HepG2 (cell line): ENCODE measurements around the gene ALG8. TPM values are rescaled to one million over a fixed set of nuclear protein-coding genes. Genes with fewer than 3 reads are reported as not detected.

ENCODE experiments used
- ATAC-seq: fragments of 200-7000 bp; cut with Tn5 transposase; 3 replicates; pipeline ENCODE4 v1.9.1; 2020; ENCODE audit warnings: mild to moderate bottlenecking, moderate library complexity
- BruUV-seq: library from RNA; stranded (reverse); fragments of 400-500 nt; replicated peaks from 2 replicates; lab custom pipeline; 2021; lab: Mats Ljungman, UMichigan
- CTCF ChIA-PET: fragments of 300-600 bp; formaldehyde crosslinking; extraction: SDS; loops from one replicate; lab custom pipeline; 2021; ENCODE audit warnings: low total read pairs, inconsistent platforms, low intra/inter-chr PET ratio; lab: Yijun Ruan, JAX
- POLR2A ChIA-PET: fragments of 350-600 bp; sonication (Branson Sonifier 250); formaldehyde crosslinking; loops from one replicate; lab custom pipeline; 2020; ENCODE audit warnings: antibody characterized with exemption, inconsistent platforms; lab: Yijun Ruan, JAX
- DNase-seq: peaks from one replicate; pipeline ENCODE4 v3.0.0-alpha.2; 2015; ENCODE audit warnings: low spot score
- FAIRE-seq: peaks from 3 replicates; lab custom pipeline; 2011; peaks lifted over from hg19 to GRCh38; lab: Jason Lieb, UNC
- H2AFZ ChIP-seq: one replicate; pipeline ENCODE4 v1.6.1; 2011; ENCODE audit warnings: low read length, inconsistent platforms
- H3K27ac ChIP-seq: fragments of 300-600 bp; 3 replicates; pipeline ENCODE4 v1.8.0; 2011; ENCODE audit warnings: mixed run types, mild to moderate bottlenecking, mixed read lengths, low read length, inconsistent platforms; ENCODE audit not compliant: insufficient read depth; ENCODE audit errors: extremely low read length
- H3K27me3 ChIP-seq, 2 experiments: fragments of 200-600 bp in 1 of 2; 2 replicates in 1 of 2; 3 replicates in 1 of 2; pipeline versions ENCODE4 v1.6.0 to v1.8.0; 2011; ENCODE audit warnings: low read length in 2 of 2, mild to moderate bottlenecking in 2 of 2, moderate library complexity in 2 of 2, inconsistent platforms in 1 of 2; ENCODE audit not compliant: insufficient read depth in 2 of 2, control insufficient read depth in 1 of 2
- H3K36me3 ChIP-seq, 2 experiments: fragments of 200-600 bp in 1 of 2; replicated peaks in 1 of 2; 2 replicates in 1 of 2; 3 replicates in 1 of 2; pipeline versions ENCODE4 v1.5.1 to v1.8.0; 2011; ENCODE audit warnings: low read length in 2 of 2, inconsistent platforms in 1 of 2; ENCODE audit not compliant: insufficient read depth in 2 of 2, control insufficient read depth in 1 of 2
- H3K4me1 ChIP-seq: 2 replicates; pipeline ENCODE4 v1.5.1; 2012; ENCODE audit warnings: low read length, inconsistent platforms; ENCODE audit not compliant: insufficient read depth
- H3K4me2 ChIP-seq: 2 replicates; pipeline ENCODE4 v1.6.0; 2011; ENCODE audit warnings: low read depth, low read length, inconsistent platforms
- H3K4me3 ChIP-seq, 3 experiments: fragments of 200-600 bp in 1 of 3; sonication (generic), shearing (Covaris generic) in 1 of 3; replicated peaks in 1 of 3; 2 replicates each; pipeline ENCODE4 v1.5.1; 2011 to 2016; ENCODE audit warnings: low read length in 3 of 3, inconsistent platforms in 2 of 3, low read depth in 2 of 3, mild to moderate bottlenecking in 2 of 3, control low read depth in 1 of 3, mixed read lengths in 1 of 3; ENCODE audit not compliant: insufficient read depth in 1 of 3
- H3K79me2 ChIP-seq: one replicate; pipeline ENCODE4 v1.6.1; 2011; ENCODE audit warnings: low read length, inconsistent platforms; ENCODE audit not compliant: insufficient read depth
- H3K9ac ChIP-seq: 2 replicates; pipeline ENCODE4 v1.6.0; 2011; ENCODE audit warnings: mild to moderate bottlenecking, low read depth, low read length, inconsistent platforms; ENCODE audit not compliant: insufficient read depth
- H3K9me3 ChIP-seq: 2 replicates; pipeline ENCODE4 v1.5.1; 2012; ENCODE audit warnings: mild to moderate bottlenecking, low read length
- H4K20me1 ChIP-seq: 2 replicates; pipeline ENCODE4 v1.6.0; 2011; ENCODE audit warnings: inconsistent platforms, mild to moderate bottlenecking, low read length, moderate library complexity; ENCODE audit not compliant: insufficient read depth
- ADNP ChIP-seq: sonication (generic); formaldehyde crosslinking; IDR thresholded peaks from 2 replicates; pipeline ENCODE4 v1.4.0; 2020; ENCODE audit warnings: missing genetic modification reagents
- AGO2 ChIP-seq: fragments of 200-400 bp; formaldehyde crosslinking; optimal IDR thresholded peaks from 2 replicates; pipeline ENCODE3; 2017; ENCODE audit warnings: mild to moderate bottlenecking, low read depth, low read length, moderate library complexity
- CEBPG ChIP-seq: IDR thresholded peaks from 2 replicates; pipeline ENCODE4 v1.6.1; 2016
- MXD1 ChIP-seq: sonication (generic); formaldehyde crosslinking; IDR thresholded peaks from 2 replicates; pipeline ENCODE4 v1.4.0; 2020; ENCODE audit warnings: mild to moderate bottlenecking, missing genetic modification reagents
- RFXAP ChIP-seq: sonication (generic); formaldehyde crosslinking; IDR thresholded peaks from 2 replicates; pipeline ENCODE4 v1.4.0; 2020; ENCODE audit warnings: missing genetic modification reagents, borderline replicate concordance
- TBX3 ChIP-seq: fragments of 450-650 bp; IDR thresholded peaks from 2 replicates; pipeline ENCODE4 v1.6.1; 2017; ENCODE audit warnings: antibody characterized with exemption, mild to moderate bottlenecking, inconsistent platforms, borderline replicate concordance
- THAP11 ChIP-seq: IDR thresholded peaks from 2 replicates; pipeline ENCODE4 v1.6.1; 2016; ENCODE audit warnings: missing biosample characterization, missing genetic modification reagents
- ZSCAN29 ChIP-seq: sonication (generic); formaldehyde crosslinking; conservative IDR thresholded peaks from 2 replicates; pipeline ENCODE4 v1.4.0; 2020; ENCODE audit warnings: mild to moderate bottlenecking, missing genetic modification reagents
- WGBS: methylation state at CpG from one replicate; pipeline ENCODE4 v1.1.6; 2017; ENCODE audit warnings: low lambda C conversion rate; 5-methylcytosine and 5-hydroxymethylcytosine counted together
- in situ Hi-C: cut with HindIII; loops from 2 replicates; pipeline ENCODE4 v1.10.0; 2017; ENCODE audit warnings: low pct_unique_long_range_greater_than_20kb; ENCODE audit not compliant: extremely low pct_ligation_motif_present
- intact Hi-C: fragments of 100-400 bp; cut with micrococcal nuclease; formaldehyde crosslinking; loops from one replicate; pipeline ENCODE4 v1.10.0; 2022; ENCODE audit not compliant: unreplicated experiment
- polyA plus RNA-seq, 8 experiments: library from polyadenylated mRNA; depleted of rRNA in 3 of 8; stranded (reverse) in 7 of 8; unstranded in 1 of 8; fragments of >200 nt; fragmentation: Illumina TruSeq in 4 of 8; extraction: Trizol in 4 of 8; gene quantifications; 2 replicates each; pipeline versions ENCODE4 v1.2.1 to v1.2.3, GENCODE V29; 2011 to 2016; ENCODE audit warnings: low read depth in 4 of 8, missing spikeins in 1 of 8, mixed read lengths in 1 of 8; ENCODE audit not compliant: insufficient read depth in 1 of 8
- total RNA-seq, 5 experiments: library from RNA; depleted of rRNA; stranded (reverse); fragments of >200 nt; fragmentation: Illumina TruSeq; extraction: Trizol; gene quantifications; 2 replicates each; pipeline ENCODE4 v1.2.3, GENCODE V29; 2016; ENCODE audit warnings: low read depth in 1 of 5

The ALG8 gene
- total and polyA plus RNA-seq, 2 of the 13 experiments (the other 11 are each of a cell fraction or from before 2014, with no cell fraction given) = 75.8 to 88.0 TPM

GRCh38 chr11:78099666-78100065 is 39.8 kb downstream of the ALG8 start:
- ChIA-PET CTCF (no interaction called here), POLR2A (interaction anchor here (2.0 kb wide), 1 partner anchor 9 kb away, joined by 8 read pairs; no protein-coding TSS in a partner anchor)
- Histone ChIP-seq H3K9ac (no peak overlapping the region), H3K27me3 (no peaks in the 10 kb centered on the region), H3K27ac (no peak overlapping the region), H3K4me2 (no peak overlapping the region), H4K20me1 (no peaks in the 10 kb centered on the region), H3K4me1 (peaks cover 35% of the 10 kb centered on the region), H2AFZ (no peak overlapping the region), H3K9me3 (no peaks in the 10 kb centered on the region), H3K36me3 (peaks cover 8 to 27% of the 10 kb centered on the region in 2 experiments), H3K4me3 (no peak overlapping the region), H3K79me2 (no peaks in the 10 kb centered on the region)
- in situ Hi-C loops = no loop called here
- no peak for FAIRE-seq
- WGBS = 99% methylated on average over 4 of the region's 4 CpGs
- TF ChIP-seq ADNP = no peak
- TF ChIP-seq THAP11 (CRISPR knock-in tag) = no peak
- TF ChIP-seq RFXAP (CRISPR knock-in tag) = no peak
- TF ChIP-seq MXD1 (CRISPR knock-in tag) = no peak
- no peak for TF ChIP-seq TBX3
- DNase-seq = no peak
- no peak for ATAC-seq
- BruUV-seq = no TSS peak
- intact Hi-C loops = no loop called here

GRCh38 chr11:78097666-78098385 is 41.6 kb downstream of the ALG8 start:
- Histone ChIP-seq H3K4me2 (no peak overlapping the region), H3K4me1 (peaks cover 42% of the 10 kb centered on the region), H3K9ac (no peak overlapping the region), H3K27me3 (no peaks in the 10 kb centered on the region), H3K36me3 (peaks cover 8 to 24% of the 10 kb centered on the region in 2 experiments), H3K9me3 (no peaks in the 10 kb centered on the region), H3K4me3 (no peak overlapping the region), H4K20me1 (no peaks in the 10 kb centered on the region), H3K79me2 (no peaks in the 10 kb centered on the region), H3K27ac (no peak overlapping the region), H2AFZ (no peak overlapping the region)
- intact Hi-C loops = no loop called here
- ChIA-PET CTCF (no interaction called here), POLR2A (interaction anchor here (2.0 kb wide), 1 partner anchor 7 kb away, joined by 8 read pairs; no protein-coding TSS in a partner anchor)
- TF ChIP-seq CEBPG (CRISPR knock-in tag) (no peak), AGO2 (no peak), ZSCAN29 (CRISPR knock-in tag) (no peak)
- DNase-seq (no peak), FAIRE-seq (no peak), ATAC-seq (no peak)
- no TSS peak for BruUV-seq
- 97% methylated on average over 7 of the region's 7 CpGs for WGBS
- in situ Hi-C loops = no loop called here
